Calu3 (cell line): ENCODE measurements around the gene MAD1L1. TPM values are rescaled to one million over a fixed set of nuclear protein-coding genes. Genes with fewer than 3 reads are reported as not detected.

Source experiments
- BruUV-seq: library from RNA; stranded (reverse); fragments of 400-500 nt; replicated peaks from 2 replicates; lab custom pipeline; 2021; lab: Mats Ljungman, UMichigan
- CTCF ChIA-PET: fragments of 300-600 bp; sonication (Branson Sonifier 250); formaldehyde crosslinking; loops from one replicate; lab custom pipeline; 2022; ENCODE audit warnings: antibody characterized with exemption; lab: Charles Lee
- DNase-seq: peaks from one replicate; pipeline ENCODE4 v3.0.0; 2022
- H3K27ac Mint-ChIP-seq: one replicate; pipeline ENCODE4 v1.8.0; 2022; ENCODE audit warnings: mixed read lengths; ENCODE audit not compliant: unreplicated experiment
- H3K27me3 Mint-ChIP-seq: one replicate; pipeline ENCODE4 v1.8.0; 2022; ENCODE audit warnings: mixed read lengths; ENCODE audit not compliant: unreplicated experiment
- H3K36me3 Mint-ChIP-seq: one replicate; pipeline ENCODE4 v1.8.0; 2022; ENCODE audit warnings: mild to moderate bottlenecking, moderate library complexity, mixed read lengths; ENCODE audit not compliant: insufficient read depth, unreplicated experiment
- H3K4me1 Mint-ChIP-seq: one replicate; pipeline ENCODE4 v1.8.0; 2022; ENCODE audit warnings: mild to moderate bottlenecking, low read depth, mixed read lengths; ENCODE audit not compliant: unreplicated experiment
- H3K4me3 Mint-ChIP-seq: one replicate; pipeline ENCODE4 v1.8.0; 2022; ENCODE audit warnings: mild to moderate bottlenecking, low read depth, moderate library complexity, mixed read lengths; ENCODE audit not compliant: unreplicated experiment
- H3K9me3 Mint-ChIP-seq: one replicate; pipeline ENCODE4 v1.8.0; 2022; ENCODE audit warnings: low read depth, mixed read lengths; ENCODE audit not compliant: unreplicated experiment
- CTCF ChIP-seq: fragments of 200-600 bp; IDR thresholded peaks from one replicate; pipeline ENCODE4 v1.8.0; 2022; ENCODE audit warnings: antibody characterized with exemption; ENCODE audit not compliant: unreplicated experiment
- intact Hi-C: fragments of 100-400 bp; cut with micrococcal nuclease; formaldehyde crosslinking; loops from one replicate; pipeline ENCODE4 v1.10.0; 2022; ENCODE audit not compliant: unreplicated experiment
- total RNA-seq: library from RNA; stranded (reverse); gene quantifications from 2 replicates; pipeline ENCODE4 v1.2.3, GENCODE V29; 2022

Gene MAD1L1
- total RNA-seq, 1 experiment from 2014 or later: 86.0 TPM

- CTCF ChIA-PET: no interaction called here
- Mint-ChIP-seq H3K4me1 (no peaks in the 10 kb centered on the region), H3K4me3 (no peak overlapping the region), H3K9me3 (no peaks in the 10 kb centered on the region), H3K36me3 (peaks cover 4% of the 10 kb centered on the region), H3K27ac (no peak overlapping the region), H3K27me3 (no peaks in the 10 kb centered on the region)
- no peak for DNase-seq
- TF ChIP-seq CTCF: no peak
- intact Hi-C loops: no loop called here
- BruUV-seq: no TSS peak
These were observed 243.5 kb downstream of the MAD1L1 start for GRCh38 chr7:1989049-1989860.

GRCh38 chr7:1988533-1988930 lies 244.2 kb downstream of the MAD1L1 start:
- Mint-ChIP-seq H3K27me3 (no peaks in the 10 kb centered on the region), H3K27ac (no peak overlapping the region), H3K4me1 (no peaks in the 10 kb centered on the region), H3K36me3 (peaks cover 4% of the 10 kb centered on the region), H3K9me3 (no peaks in the 10 kb centered on the region), H3K4me3 (no peak overlapping the region)
- BruUV-seq: no TSS peak
- no peak for DNase-seq
- intact Hi-C loops: no loop called here
- CTCF ChIA-PET: no interaction called here
- TF ChIP-seq CTCF: no peak

- DNase-seq: no peak
- BruUV-seq: no TSS peak
- H3K4me1 Mint-ChIP-seq: no peaks in the 10 kb centered on the region
- H3K9me3 Mint-ChIP-seq: no peaks in the 10 kb centered on the region
- no peak for TF ChIP-seq CTCF
- H3K4me3 Mint-ChIP-seq: no peak overlapping the region
- H3K27me3 Mint-ChIP-seq: no peaks in the 10 kb centered on the region
- intact Hi-C loops: no loop called here
- peaks cover 4% of the 10 kb centered on the region for H3K36me3 Mint-ChIP-seq
- CTCF ChIA-PET: no interaction called here
- H3K27ac Mint-ChIP-seq: no peak overlapping the region
These were observed 244.9 kb downstream of the MAD1L1 start for GRCh38 chr7:1987591-1988532.

- no peak overlapping the region for H3K27ac Mint-ChIP-seq
- CTCF ChIA-PET: no interaction called here
- no TSS peak for BruUV-seq
- no peak for DNase-seq
- intact Hi-C loops: no loop called here
- peaks cover 4% of the 10 kb centered on the region for H3K36me3 Mint-ChIP-seq
- H3K4me3 Mint-ChIP-seq: no peak overlapping the region
- TF ChIP-seq CTCF: no peak
- no peaks in the 10 kb centered on the region for H3K4me1 Mint-ChIP-seq
- H3K27me3 Mint-ChIP-seq: no peaks in the 10 kb centered on the region
- no peaks in the 10 kb centered on the region for H3K9me3 Mint-ChIP-seq
These were observed 245.6 kb downstream of the MAD1L1 start for GRCh38 chr7:1987084-1987535.
